Epithelial cell of esophagus (primary cell): Measurements from ENCODE around the gene CLEC18A.
A peak's percentile ranks its signal among the peaks of the same experiment; 100 is the strongest.

Source experiments
- DNase-seq: peaks from one replicate; pipeline ENCODE4 v3.0.0; 2010; ENCODE audit warnings: low read depth
- H3K4me3 ChIP-seq: 2 replicates; pipeline ENCODE4 v1.5.1; 2011; ENCODE audit warnings: mild to moderate bottlenecking, low read length, control low read depth
- TF ChIP-seq, protein P1 (sequence below): IDR thresholded peaks from 2 replicates; pipeline ENCODE4 v1.5.1; 2011; ENCODE audit warnings: low read depth, mild to moderate bottlenecking, low read length, control low read depth, inconsistent platforms; ENCODE audit not compliant: insufficient read depth; ENCODE audit errors: missing control alignments

Gene CLEC18A

DNA sequence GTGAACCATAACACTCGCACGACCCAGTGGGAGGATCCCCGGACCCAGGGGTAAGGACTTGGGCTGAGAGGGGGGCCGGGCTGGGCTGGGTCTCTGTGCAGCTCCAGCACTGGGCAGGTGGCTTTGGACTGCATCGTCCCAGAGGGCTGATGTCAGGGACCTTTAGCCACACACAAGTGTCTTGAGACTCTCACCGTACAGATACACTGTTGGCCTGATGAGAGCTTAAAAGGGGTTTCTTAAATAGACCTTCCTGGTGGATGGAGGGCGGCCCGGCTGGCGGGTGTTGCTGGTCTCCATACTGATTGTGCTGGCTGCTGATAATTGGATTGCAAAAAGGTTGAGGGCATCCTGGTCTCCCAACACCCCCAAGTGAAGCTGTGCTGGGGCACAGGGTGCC is 21.7 kb upstream of the CLEC18A start:
- H3K4me3 ChIP-seq, result no peak overlapping the region
- TF ChIP-seq, protein P1, sequence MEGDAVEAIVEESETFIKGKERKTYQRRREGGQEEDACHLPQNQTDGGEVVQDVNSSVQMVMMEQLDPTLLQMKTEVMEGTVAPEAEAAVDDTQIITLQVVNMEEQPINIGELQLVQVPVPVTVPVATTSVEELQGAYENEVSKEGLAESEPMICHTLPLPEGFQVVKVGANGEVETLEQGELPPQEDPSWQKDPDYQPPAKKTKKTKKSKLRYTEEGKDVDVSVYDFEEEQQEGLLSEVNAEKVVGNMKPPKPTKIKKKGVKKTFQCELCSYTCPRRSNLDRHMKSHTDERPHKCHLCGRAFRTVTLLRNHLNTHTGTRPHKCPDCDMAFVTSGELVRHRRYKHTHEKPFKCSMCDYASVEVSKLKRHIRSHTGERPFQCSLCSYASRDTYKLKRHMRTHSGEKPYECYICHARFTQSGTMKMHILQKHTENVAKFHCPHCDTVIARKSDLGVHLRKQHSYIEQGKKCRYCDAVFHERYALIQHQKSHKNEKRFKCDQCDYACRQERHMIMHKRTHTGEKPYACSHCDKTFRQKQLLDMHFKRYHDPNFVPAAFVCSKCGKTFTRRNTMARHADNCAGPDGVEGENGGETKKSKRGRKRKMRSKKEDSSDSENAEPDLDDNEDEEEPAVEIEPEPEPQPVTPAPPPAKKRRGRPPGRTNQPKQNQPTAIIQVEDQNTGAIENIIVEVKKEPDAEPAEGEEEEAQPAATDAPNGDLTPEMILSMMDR, result no peak

DNA sequence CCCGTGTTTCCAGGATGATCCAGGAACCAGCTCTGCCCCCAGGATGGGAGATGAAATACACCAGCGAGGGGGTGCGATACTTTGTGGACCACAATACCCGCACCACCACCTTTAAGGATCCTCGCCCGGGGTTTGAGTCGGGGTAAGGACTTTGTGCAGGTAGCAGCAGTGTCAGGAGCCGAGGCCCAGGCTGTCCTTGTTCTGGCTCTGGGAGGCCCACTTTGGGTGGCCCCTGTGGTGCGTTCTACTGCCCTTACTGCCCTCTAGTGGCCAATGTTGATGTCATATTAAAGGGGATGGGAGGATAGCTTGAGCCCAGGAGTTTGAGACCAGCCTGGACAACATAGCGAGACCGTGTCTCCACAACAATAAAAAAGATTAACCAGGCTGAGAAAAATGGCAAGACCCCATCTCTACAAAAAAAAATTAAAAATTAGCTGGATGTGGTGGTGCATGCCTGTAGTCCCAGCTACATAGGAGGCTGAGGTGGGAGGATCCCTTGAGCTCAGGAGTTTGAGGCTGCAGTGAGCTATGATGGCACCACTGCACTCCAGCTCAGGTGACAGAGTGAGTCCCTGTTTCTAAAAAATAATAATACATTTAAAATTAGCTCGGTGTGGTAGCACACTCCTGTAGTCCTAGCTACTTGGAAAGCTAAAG is 20.9 kb upstream of the CLEC18A start:
- peak; percentile 59 for DNase-seq
- TF ChIP-seq, protein P1, result peak; percentile 66

More for the DNA sequence above, 21.7 kb upstream of the CLEC18A start:
- DNase-seq, result no peak

DNA sequence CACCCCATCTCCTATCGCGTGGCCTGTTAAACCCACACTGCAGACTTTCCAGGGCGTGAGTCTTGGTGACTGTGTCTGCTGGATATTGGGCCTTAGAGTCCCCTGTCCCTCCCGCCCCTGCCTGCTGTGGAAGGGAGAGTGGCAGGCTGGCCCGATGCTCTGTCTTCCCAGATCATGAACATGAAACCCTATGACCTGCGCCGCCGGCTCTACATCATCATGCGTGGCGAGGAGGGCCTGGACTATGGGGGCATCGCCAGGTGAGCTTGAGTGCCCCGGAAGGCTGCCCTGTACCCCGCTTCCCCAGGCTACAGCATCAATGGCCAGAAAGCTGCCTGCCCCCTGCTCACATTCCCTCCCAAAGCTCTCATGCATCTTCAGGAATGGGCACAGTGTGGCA is 19.5 kb upstream of the CLEC18A start:
- H3K4me3 ChIP-seq, result no peak overlapping the region
- DNase-seq, result no peak
- TF ChIP-seq, protein P1, result no peak

More for the DNA sequence above, 20.9 kb upstream of the CLEC18A start:
- H3K4me3 ChIP-seq, result no peak overlapping the region

DNA sequence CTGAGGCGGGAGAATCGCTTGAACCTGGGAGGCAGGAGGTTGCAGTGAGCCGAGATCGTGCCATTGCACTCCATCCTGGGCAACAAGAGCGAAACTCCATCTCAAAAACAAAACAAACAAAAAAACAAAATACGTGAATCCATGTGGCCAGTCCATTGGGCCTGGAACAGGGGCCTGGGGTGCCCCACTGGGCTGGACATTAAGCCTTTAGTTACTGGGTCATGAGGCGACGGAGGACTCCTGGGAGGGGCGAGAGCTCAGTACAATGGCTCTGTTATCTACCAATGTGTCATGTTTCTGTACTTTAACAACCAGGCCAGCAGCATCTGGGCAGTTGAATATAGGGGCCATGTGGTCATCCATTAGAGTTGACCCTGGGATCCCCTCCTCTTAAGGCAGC is 18.9 kb upstream of the CLEC18A start:
- H3K4me3 ChIP-seq, result no peak overlapping the region
- TF ChIP-seq, protein P1, result no peak
- no peak for DNase-seq

DNA sequence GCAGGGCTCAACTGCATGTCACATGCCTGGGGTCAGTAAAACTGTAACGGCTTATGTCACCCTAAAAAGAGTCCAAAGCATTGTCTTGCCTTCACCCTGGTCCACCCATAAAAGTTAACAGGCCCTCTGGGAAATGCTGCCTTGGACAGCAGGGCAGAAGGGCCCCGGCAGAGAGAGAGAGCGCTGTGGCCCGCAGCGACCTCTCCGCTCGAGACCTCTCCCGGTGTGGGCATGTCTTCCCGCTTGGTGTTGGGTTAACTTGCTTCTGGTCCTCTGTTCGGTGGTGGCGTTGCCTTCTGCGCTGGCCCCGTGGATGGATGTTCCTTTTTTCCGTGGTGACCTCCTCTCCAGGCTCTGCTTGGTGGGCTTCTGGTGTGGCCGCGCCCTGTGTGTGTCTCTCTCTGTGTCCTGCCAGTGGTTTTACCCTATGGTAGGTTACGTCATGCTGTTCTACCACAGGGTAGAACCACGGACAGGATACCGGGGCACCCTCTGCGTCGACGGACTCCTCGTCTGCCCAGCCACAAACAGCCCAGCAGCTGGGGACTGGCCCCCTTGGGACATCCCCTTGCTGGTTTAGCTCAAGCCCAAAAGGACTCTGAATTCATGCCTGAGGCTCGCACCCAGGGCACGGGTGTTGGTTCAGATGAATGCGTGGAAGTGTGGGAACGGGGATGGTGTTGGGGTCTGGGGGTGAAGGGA is 18.3 kb upstream of the CLEC18A start:
- no peak overlapping the region for H3K4me3 ChIP-seq
- TF ChIP-seq, protein P1, result no peak

DNA sequence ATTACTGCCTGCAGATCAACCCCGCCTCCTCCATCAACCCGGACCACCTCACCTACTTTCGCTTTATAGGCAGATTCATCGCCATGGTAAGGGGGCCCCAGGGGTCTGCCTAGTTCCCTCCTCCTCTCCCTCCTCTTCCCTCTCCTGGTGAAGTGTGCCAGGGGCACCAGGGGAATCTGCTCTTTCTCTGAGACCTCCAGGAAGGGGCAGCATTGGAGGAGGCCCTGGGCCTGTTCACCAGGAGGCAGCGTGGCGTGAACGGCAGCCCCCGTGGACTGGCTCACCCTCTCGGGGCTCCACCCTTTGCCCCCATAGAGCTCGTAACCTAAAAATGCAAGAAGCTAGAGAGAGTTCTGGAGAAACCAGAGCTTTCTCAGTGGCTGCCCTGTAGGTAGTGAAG is 17.1 kb upstream of the CLEC18A start:
- H3K4me3 ChIP-seq, result no peak overlapping the region
- TF ChIP-seq, protein P1, result no peak
- no peak for DNase-seq

More for the DNA sequence above, 18.3 kb upstream of the CLEC18A start:
- DNase-seq, result no peak
